Measurements from ENCODE around the gene HMGCR. TPM values are rescaled to one million over a fixed set of nuclear protein-coding genes. Genes with fewer than 3 reads are reported as not detected.

HMGCR gene
- total and polyA plus RNA-seq, 9 of the 15 experiments (the other 6 are each of a cell fraction or from before 2014, with no cell fraction given): 29.5 to 155 (median 61.5) TPM

DNA sequence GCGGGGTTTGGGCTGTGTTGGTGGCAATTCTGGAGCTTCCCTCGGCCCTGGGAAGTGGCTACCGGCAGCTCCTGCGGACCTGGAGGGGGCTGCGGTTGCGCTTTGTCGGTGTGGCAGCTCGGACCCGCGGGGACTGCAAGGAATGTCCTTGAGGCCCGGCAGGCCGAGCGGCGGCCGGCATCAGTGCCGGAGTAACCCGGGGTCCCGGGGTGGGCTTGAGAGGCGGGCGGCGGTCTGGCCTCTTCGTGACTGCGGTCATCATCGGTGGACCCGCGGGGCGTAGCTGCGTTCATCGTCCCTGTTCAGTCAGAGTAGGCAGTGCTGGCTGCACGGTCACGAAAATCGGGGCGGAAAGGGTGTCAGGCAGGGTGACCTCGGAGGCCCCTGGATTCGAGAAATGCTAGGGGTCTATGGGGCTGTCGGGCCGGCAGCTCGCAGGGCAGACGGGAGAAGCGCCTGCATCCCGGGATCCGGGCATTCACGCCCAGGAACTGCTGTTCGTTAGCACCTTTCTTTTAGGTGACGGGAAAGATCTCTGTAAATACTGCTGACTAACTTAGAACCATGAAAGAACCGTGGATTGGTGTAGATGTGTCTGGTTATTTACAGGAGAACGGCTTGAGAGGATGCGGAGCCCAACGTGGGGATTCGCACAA lies 474 bp downstream of the HMGCR start (continued):
- TF ChIP-seq, protein P1, sequence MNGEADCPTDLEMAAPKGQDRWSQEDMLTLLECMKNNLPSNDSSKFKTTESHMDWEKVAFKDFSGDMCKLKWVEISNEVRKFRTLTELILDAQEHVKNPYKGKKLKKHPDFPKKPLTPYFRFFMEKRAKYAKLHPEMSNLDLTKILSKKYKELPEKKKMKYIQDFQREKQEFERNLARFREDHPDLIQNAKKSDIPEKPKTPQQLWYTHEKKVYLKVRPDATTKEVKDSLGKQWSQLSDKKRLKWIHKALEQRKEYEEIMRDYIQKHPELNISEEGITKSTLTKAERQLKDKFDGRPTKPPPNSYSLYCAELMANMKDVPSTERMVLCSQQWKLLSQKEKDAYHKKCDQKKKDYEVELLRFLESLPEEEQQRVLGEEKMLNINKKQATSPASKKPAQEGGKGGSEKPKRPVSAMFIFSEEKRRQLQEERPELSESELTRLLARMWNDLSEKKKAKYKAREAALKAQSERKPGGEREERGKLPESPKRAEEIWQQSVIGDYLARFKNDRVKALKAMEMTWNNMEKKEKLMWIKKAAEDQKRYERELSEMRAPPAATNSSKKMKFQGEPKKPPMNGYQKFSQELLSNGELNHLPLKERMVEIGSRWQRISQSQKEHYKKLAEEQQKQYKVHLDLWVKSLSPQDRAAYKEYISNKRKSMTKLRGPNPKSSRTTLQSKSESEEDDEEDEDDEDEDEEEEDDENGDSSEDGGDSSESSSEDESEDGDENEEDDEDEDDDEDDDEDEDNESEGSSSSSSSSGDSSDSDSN (IDR thresholded peaks at IDR 0.05; ENCODE audit: borderline replicate concordance in 1 of 2, low read depth in 2 of 2, low read length in 2 of 2): 0 out of 4 replicates have a peak, but pooled peaks of 1 of the 2 experiments have one; percentile 13

DNA sequence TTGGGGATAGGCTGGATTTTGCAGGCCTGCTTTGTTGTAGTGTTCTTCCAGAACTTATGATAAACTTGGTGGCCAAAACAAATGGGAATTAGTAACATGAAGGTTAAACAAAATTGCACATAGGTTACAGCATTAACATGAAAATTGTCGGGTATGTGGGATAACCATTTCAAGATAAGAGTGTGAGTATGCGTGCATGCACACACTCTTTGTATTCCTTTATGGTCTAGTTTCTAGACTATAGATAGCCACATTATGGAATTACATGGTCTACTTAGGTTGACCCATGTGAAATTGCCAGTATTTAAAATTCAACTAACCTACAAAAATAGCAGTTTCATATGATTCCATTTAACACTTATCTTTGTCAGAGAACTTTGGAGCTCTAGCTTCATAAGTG lies 1.4 kb downstream of the HMGCR start:
- peaks cover 13 to 14% of the 10 kb centered on the region in 2 experiments; a peak in 3 of 5 replicates for H3K4me1 ChIP-seq (replicated peaks in 1 of 2; ENCODE audit: control insufficient read depth in 2 of 2, insufficient read depth in 2 of 2, low read length in 2 of 2)
- intact Hi-C loops (cut with micrococcal nuclease): no loop called here
- peaks cover 15% of the 10 kb centered on the region for H4K20me1 ChIP-seq (replicated peaks; ENCODE audit: control insufficient read depth, insufficient read depth, low read length)
- peaks cover 3% of the 10 kb centered on the region for H3K9me1 ChIP-seq (ENCODE audit: control insufficient read depth, insufficient read depth, low read length)
- in situ Hi-C loops (cut with MboI): no loop called here
- 0% methylated on average over 2 of the region's 2 CpGs for WGBS (ENCODE audit: insufficient coverage, low coverage, missing lambda C conversion rate)
- peak overlapping the region; percentile 82 for H3K27ac ChIP-seq (ENCODE audit: extremely low read depth, low read depth, low read length)
- peaks cover 48% of the 10 kb centered on the region for H3K36me3 ChIP-seq (ENCODE audit: control insufficient read depth, insufficient read depth, low read length)
- ChIA-PET POLR2A (interaction anchor here (1.0 kb wide), 1 partner anchor 12 kb away, joined by 3 read pairs; no protein-coding TSS in a partner anchor), CTCF (ENCODE audit: low intra/inter-chr PET ratio) (no interaction called here)
- FAIRE-seq (no peak), ATAC-seq (no peak), DNase-seq (ENCODE audit: extremely low read depth in 1 of 4, low spot score in 3 of 4) (no peak)
- H3K9ac ChIP-seq (ENCODE audit: insufficient read depth in 1 of 2, low read depth in 2 of 2, low read length in 2 of 2): peak overlapping the region in 1 of 2 experiments; percentile 81; a peak in 3 of 4 replicates
- peak; percentile 95 for TF ChIP-seq MYNN (IDR thresholded peaks at IDR 0.05)
- TF ChIP-seq MYNN (CRISPR knock-in tag; IDR thresholded peaks at IDR 0.05): no peak
- TF ChIP-seq SRSF1 (IDR thresholded peaks at IDR 0.05; ENCODE audit: low read depth, low read length): no peak
- no peak for TF ChIP-seq CBX2 (IDR thresholded peaks at IDR 0.05; ENCODE audit: insufficient read depth, low read length, poor library complexity, severe bottlenecking)
- TF ChIP-seq SAFB (IDR thresholded peaks at IDR 0.05; ENCODE audit: borderline replicate concordance, low read depth, low read length): no peak
- TF ChIP-seq POLR2H (tag; IDR thresholded peaks at IDR 0.05; ENCODE audit: low read depth): 0 out of 2 replicates have a peak, but pooled peaks have one; percentile 26
- no peaks in the 10 kb centered on the region for H3K9me3 ChIP-seq (replicated peaks; ENCODE audit: control insufficient read depth, insufficient read depth, low read depth, low read length)
- H3K4me3 ChIP-seq: peak overlapping the region; percentile 96
- no peaks in the 10 kb centered on the region for H3K27me3 ChIP-seq (ENCODE audit: control insufficient read depth in 2 of 2, insufficient read depth in 2 of 2, low read length in 2 of 2)
- TSS peak; percentile 37 for BruUV-seq (replicated peaks)
- no peak overlapping the region for H2AFZ ChIP-seq (ENCODE audit: low read depth, low read length)
- peaks cover 63% of the 10 kb centered on the region for H3K79me2 ChIP-seq (ENCODE audit: control insufficient read depth, insufficient read depth, low read length)
- H3K4me2 ChIP-seq (ENCODE audit: insufficient read depth, low read length): peak overlapping the region; percentile 97

All from K562 (cell line).